Natural killer cell (primary cell): Measurements from ENCODE around the gene COX19. TPM values are rescaled to one million over a fixed set of nuclear protein-coding genes. Genes with fewer than 3 reads are reported as not detected.

Experiments
- ATAC-seq, 3 donors: fragments of 150-1000 bp in 2 of 3; fragments of 200-7000 bp in 1 of 3; cut with Tn5 transposase; 1 replicate in 1 of 3; 2 replicates in 2 of 3; pipeline ENCODE4 v1.10.0; 2021; ENCODE audit warnings: mild to moderate bottlenecking in 2 of 3, moderate library complexity in 2 of 3
- DNase-seq, 2 donors: peaks; one replicate each; pipeline versions ENCODE4 v3.0.0 to v3.0.0-alpha.2; 2013 to 2021; ENCODE audit warnings: mixed read lengths in 1 of 2
- H3K27ac ChIP-seq: one replicate; pipeline ENCODE4 v1.5.1; 2013; ENCODE audit warnings: mild to moderate bottlenecking, low read length
- H3K27me3 ChIP-seq: one replicate; pipeline ENCODE4 v1.6.1; 2013; ENCODE audit warnings: low read length; ENCODE audit not compliant: control insufficient read depth, insufficient read depth
- H3K36me3 ChIP-seq: one replicate; pipeline ENCODE4 v1.6.1; 2013; ENCODE audit warnings: low read length; ENCODE audit not compliant: control insufficient read depth, insufficient read depth
- H3K4me1 ChIP-seq: one replicate; pipeline ENCODE4 v1.6.1; 2013; ENCODE audit warnings: low read length; ENCODE audit not compliant: control insufficient read depth, insufficient read depth
- H3K4me3 ChIP-seq: one replicate; pipeline ENCODE4 v1.5.1; 2013; ENCODE audit warnings: low read length
- H3K9me3 ChIP-seq: one replicate; pipeline ENCODE4 v1.6.1; 2013; ENCODE audit warnings: low read length; ENCODE audit not compliant: control insufficient read depth, insufficient read depth
- H3K27ac Mint-ChIP-seq, 2 donors: one replicate each; pipeline ENCODE4 v1.8.0; 2022; ENCODE audit warnings: mild to moderate bottlenecking in 2 of 2, mixed read lengths in 2 of 2, moderate library complexity in 1 of 2
- H3K27me3 Mint-ChIP-seq, 2 donors: one replicate each; pipeline ENCODE4 v1.8.0; 2022; ENCODE audit warnings: low read depth in 2 of 2, mixed read lengths in 2 of 2
- H3K36me3 Mint-ChIP-seq: one replicate; pipeline ENCODE4 v1.8.0; 2022; ENCODE audit warnings: mixed read lengths
- H3K4me1 Mint-ChIP-seq, 2 donors: one replicate each; pipeline ENCODE4 v1.8.0; 2022; ENCODE audit warnings: mixed read lengths in 2 of 2
- H3K4me3 Mint-ChIP-seq: one replicate; pipeline ENCODE4 v1.8.0; 2022; ENCODE audit warnings: mild to moderate bottlenecking, moderate library complexity, mixed read lengths
- H3K9me3 Mint-ChIP-seq, 2 donors: one replicate each; pipeline ENCODE4 v1.8.0; 2022; ENCODE audit warnings: mixed read lengths in 2 of 2
- whole genome bisulfite sequencing: methylation state at CpG from one replicate; pipeline ENCODE4 v1.1.7; 2013; ENCODE audit warnings: missing lambda C conversion rate; ENCODE audit not compliant: insufficient coverage; 5-methylcytosine and 5-hydroxymethylcytosine counted together
- intact Hi-C: fragments of 100-400 bp; cut with micrococcal nuclease; formaldehyde crosslinking; loops from one replicate; pipeline ENCODE4 v1.14.2; 2022
- total RNA-seq, 4 donors: library from RNA; stranded (reverse); fragments of 120-200 nt in 1 of 4; gene quantifications; one replicate each; pipeline versions ENCODE4 v1.2.3 to v1.2.4, GENCODE V29; 2013 to 2022
- TF ChIP-seq, protein P1 (sequence below): fragments of 200-600 bp; IDR thresholded peaks from one replicate; pipeline ENCODE4 v1.8.0; 2022; ENCODE audit warnings: antibody characterized with exemption

Gene COX19
- total RNA-seq, 3 donors from 2014 or later (not counting 1 experiment from before 2014, with no cell fraction given): 33.6 to 38.3 (median 33.6) TPM

DNA sequence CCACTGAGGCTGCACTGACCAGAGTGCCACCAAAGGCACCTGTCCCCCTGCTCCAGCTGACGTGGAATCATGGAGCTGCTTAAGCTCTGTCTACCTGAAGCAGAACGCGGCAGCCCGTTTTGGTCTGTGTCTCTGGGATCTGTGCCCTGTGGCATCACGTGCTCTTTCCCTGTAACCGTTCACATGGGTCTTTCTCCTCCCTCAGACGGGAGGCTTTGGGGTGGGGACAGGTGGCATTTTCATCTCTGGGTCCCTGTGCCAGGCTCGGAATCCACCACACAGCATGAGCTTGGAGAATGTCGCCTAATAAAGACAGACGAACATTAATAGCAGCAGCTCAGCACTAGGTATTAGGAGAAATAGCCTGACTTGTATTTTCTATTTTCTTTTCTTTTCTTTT lies 19.3 kb downstream of the COX19 start:
- peaks cover 42% of the 10 kb centered on the region for H3K4me1 ChIP-seq
- H3K27ac ChIP-seq: no peak overlapping the region
- H3K27me3 ChIP-seq: no peaks in the 10 kb centered on the region
- peaks cover 6% of the 10 kb centered on the region in 2 donors for H3K4me1 Mint-ChIP-seq
- ATAC-seq (no peak), DNase-seq (no peak)
- no peaks in the 10 kb centered on the region for H3K27me3 Mint-ChIP-seq
- intact Hi-C loops: no loop called here
- H3K9me3 Mint-ChIP-seq: no peaks in the 10 kb centered on the region
- H3K4me3 Mint-ChIP-seq: peak overlapping the region; percentile 74
- no peaks in the 10 kb centered on the region for H3K36me3 ChIP-seq
- WGBS: 96% methylated on average over 8 of the region's 10 CpGs
- no peaks in the 10 kb centered on the region for H3K9me3 ChIP-seq
- H3K36me3 Mint-ChIP-seq: no peaks in the 10 kb centered on the region
- TF ChIP-seq, protein P1, sequence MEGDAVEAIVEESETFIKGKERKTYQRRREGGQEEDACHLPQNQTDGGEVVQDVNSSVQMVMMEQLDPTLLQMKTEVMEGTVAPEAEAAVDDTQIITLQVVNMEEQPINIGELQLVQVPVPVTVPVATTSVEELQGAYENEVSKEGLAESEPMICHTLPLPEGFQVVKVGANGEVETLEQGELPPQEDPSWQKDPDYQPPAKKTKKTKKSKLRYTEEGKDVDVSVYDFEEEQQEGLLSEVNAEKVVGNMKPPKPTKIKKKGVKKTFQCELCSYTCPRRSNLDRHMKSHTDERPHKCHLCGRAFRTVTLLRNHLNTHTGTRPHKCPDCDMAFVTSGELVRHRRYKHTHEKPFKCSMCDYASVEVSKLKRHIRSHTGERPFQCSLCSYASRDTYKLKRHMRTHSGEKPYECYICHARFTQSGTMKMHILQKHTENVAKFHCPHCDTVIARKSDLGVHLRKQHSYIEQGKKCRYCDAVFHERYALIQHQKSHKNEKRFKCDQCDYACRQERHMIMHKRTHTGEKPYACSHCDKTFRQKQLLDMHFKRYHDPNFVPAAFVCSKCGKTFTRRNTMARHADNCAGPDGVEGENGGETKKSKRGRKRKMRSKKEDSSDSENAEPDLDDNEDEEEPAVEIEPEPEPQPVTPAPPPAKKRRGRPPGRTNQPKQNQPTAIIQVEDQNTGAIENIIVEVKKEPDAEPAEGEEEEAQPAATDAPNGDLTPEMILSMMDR: no peak
- no peak overlapping the region for H3K4me3 ChIP-seq
- no peak overlapping the region for H3K27ac Mint-ChIP-seq

DNA sequence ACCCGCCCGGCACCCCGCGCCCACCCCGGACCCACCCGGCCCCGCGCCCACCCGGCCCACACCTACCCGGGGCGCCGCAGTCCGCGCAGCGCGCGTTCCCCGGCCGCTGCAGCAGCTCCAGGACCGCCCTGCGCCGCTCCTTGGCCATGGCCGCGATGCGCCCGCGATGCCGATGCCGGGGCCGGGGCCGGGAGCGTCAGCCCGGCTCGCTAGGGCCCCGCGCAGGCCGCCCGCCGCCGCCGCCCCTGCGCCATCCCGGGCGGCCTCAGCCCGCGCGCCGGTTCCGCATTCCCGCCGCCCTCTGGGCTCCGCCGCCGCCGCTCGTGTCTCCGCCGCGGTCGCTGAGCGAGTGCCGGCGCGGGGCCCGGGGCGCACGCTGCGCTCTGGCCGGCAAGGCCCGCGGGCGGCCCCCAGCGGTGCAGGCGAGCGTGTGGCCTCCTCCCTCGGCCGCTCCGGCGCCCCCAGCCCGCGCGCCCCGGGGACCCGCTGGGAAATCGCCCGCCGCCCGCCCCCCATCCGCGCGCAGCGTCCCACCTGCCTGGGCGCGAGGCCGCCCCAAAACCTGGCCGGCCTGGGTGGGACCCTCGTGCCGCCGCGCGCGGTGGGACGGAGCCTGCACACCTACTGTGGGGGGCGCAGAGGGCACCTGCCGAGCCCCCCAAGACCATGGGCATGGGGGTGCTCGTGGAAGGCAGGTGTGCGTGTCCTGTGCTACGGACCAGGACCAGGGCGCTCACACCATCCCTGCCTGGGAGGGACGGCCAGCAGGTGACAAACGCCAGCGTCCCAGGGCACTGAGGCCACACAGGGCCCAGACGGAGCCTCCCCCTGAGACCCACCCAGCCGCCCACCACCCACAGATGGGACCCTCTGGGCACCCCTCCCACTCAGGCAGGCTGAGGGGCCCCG lies 20.8 kb downstream of the COX19 start, which contains the start of gene ADAP1:
Gene ADAP1 (minus strand): TSS at position 351 of the 909 bp plus-strand sequence. CDS start 203 bp downstream, at position 148.
- ATAC-seq: peak; percentile 83 to 84 (median 83)
- peak within 1 kb of the TSS; percentile 84 for H3K4me3 Mint-ChIP-seq
- peak within 1 kb of the TSS; percentile 41 for H3K27ac ChIP-seq

DNA sequence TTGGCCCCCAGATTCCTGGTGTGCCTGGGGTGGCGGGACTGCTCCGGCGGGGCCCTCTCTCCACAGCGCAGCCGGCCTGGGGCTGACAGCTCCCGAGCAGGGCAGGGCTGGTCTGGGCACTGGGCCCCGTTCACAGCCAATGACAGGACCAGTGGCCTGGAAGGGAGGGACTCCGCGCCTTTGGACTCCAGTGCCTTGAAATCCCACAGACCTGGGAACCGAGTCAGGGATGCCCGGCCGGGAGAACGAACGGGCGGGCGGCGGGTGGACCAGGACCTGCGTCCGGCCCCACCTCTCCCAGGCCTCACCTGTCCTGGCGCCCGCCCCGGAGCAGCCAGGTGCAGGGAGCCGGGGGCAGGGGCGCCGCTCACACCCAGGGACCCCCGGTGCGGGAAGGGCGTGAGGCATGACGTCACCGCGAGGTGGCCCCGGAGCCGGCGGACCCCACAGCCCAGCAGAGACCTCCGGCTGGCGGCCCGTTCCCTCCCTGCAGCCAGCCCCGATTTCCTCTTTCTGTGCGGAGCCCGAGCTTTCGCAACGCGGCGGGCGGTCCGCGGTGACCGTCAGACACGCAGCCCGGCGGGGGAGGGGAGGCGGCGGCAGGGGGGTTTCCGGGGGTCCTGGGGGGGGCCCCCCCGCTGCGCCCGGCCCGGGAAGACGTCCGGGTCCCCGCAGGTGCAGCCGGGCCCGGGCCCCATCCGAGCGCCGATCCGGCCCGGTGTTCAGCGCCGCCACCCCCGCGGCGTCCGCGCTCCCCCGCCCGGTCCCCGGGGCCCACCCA lies 21.6 kb downstream of the COX19 start:
- peaks cover 64% of the 10 kb centered on the region for H3K4me1 ChIP-seq
- H3K27ac ChIP-seq: peak overlapping the region; percentile 41
- ATAC-seq: peak; percentile 12 to 54 (median 35)
- H3K4me3 ChIP-seq: peak overlapping the region; percentile 33
- H3K27me3 ChIP-seq: no peaks in the 10 kb centered on the region
- DNase-seq: peak in 1 of 2 donors; percentile 39
- no peaks in the 10 kb centered on the region for H3K9me3 ChIP-seq
- Mint-ChIP-seq H3K36me3 (no peaks in the 10 kb centered on the region), H3K27me3 (no peaks in the 10 kb centered on the region), H3K4me1 (peaks cover 19 to 28% of the 10 kb centered on the region in 2 donors), H3K9me3 (no peaks in the 10 kb centered on the region), H3K4me3 (peak overlapping the region; percentile 75), H3K27ac (no peak overlapping the region)
- intact Hi-C loops: loop anchor here (1.0 to 2.0 kb wide), 2 partner anchors 29 to 45 kb away; no protein-coding TSS in a partner anchor
- WGBS: 11% methylated on average over 78 of the region's 78 CpGs
- TF ChIP-seq, protein P1: no peak
- peaks cover 2% of the 10 kb centered on the region for H3K36me3 ChIP-seq

More for the DNA sequence above, 20.8 kb downstream of the COX19 start, which contains the start of gene ADAP1:
- TF ChIP-seq, protein P1: peak; percentile 33
- Histone ChIP-seq H3K4me3 (peak within 1 kb of the TSS; percentile 33), H3K27me3 (no peaks in the 10 kb centered on the region), H3K9me3 (no peaks in the 10 kb centered on the region), H3K4me1 (peaks cover 56% of the 10 kb centered on the region), H3K36me3 (no peaks in the 10 kb centered on the region)
- peak; percentile 69 to 83 for DNase-seq
- Mint-ChIP-seq H3K36me3 (no peaks in the 10 kb centered on the region), H3K27ac (peak within 1 kb of the TSS; percentile 26 to 65), H3K9me3 (no peaks in the 10 kb centered on the region), H3K27me3 (no peaks in the 10 kb centered on the region), H3K4me1 (peaks cover 11 to 20% of the 10 kb centered on the region in 2 donors)
- intact Hi-C loops: loop anchor here (1.0 to 2.0 kb wide), 2 partner anchors 30 to 46 kb away; no protein-coding TSS in a partner anchor
- WGBS: 9% methylated on average over 115 of the region's 115 CpGs
